ENCODE results near the gene SCN2B.

The SCN2B gene

DNA sequence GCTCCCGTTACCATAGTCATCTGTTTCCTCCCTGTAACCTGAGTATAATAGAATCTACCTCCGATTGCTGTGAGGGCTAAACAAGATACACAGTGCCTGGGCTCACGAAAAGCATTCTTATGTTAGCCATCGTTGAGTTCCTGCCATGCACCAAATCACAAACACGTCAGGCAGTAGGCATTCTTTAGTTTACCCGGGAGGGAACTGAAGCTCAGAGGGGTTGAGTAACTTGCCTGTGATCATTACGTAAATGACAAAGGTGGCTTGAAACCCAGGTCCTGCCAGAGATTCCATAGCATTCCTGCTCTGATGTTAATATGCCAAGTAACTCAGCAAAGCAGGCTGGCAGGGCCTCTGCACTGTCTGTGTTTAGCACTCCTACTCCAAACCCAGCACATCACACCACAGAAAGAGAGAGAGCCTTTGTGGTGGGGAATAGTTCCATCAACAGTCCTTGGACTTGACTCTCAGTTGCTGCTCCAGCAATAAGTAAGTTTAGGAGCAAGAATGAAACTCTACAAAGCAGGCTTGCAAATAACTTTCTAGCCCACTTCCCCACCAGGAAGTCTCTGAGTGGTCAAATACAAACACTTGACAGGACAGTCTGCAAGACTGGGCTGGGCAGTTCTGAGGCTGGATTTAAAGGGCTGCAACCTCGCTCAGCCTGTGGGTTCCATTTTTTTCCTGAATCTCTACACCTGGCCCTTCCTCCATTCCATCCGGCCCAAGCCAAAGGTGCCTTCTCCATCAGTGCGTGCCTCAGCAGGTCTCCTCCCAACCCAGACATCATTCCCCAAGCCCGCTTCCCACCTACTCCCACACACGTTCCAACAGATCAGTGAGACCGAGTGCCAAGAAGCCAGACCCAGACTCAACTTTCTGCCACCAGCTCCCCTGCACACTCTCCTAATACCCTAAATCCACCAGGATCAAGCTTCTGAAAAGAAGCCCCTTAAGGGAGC is 1.1 kb downstream of the SCN2B start:
- DNase-seq (ENCODE audit: low read depth in 2 of 2): no peak

- DNase-seq (ENCODE audit: low read depth in 2 of 2): no peak
These were observed 2.4 kb downstream of the SCN2B start for GRCh38 chr11:118174006-118174567.

DNA sequence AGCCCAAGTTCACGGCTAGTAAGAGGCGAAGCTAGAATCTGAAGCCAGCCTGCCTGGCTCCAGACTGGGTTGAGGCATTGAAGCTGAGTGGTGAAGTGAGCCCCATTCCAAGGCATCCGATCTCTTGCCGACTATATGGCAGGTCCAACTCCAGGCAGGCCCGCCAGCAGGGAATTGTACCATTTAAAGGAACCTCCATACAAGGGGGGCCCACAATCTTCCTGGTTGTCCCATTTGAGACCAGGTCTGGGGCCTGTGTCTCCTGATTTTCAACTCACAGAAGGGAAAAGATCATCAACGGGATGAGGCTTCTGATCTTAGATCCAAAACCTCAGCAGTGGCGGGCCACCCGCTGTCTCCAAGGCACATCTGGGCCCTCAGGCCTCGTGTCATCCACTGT is 4.1 kb downstream of the SCN2B start:
- no peak for DNase-seq (ENCODE audit: low read depth in 2 of 2)

DNA sequence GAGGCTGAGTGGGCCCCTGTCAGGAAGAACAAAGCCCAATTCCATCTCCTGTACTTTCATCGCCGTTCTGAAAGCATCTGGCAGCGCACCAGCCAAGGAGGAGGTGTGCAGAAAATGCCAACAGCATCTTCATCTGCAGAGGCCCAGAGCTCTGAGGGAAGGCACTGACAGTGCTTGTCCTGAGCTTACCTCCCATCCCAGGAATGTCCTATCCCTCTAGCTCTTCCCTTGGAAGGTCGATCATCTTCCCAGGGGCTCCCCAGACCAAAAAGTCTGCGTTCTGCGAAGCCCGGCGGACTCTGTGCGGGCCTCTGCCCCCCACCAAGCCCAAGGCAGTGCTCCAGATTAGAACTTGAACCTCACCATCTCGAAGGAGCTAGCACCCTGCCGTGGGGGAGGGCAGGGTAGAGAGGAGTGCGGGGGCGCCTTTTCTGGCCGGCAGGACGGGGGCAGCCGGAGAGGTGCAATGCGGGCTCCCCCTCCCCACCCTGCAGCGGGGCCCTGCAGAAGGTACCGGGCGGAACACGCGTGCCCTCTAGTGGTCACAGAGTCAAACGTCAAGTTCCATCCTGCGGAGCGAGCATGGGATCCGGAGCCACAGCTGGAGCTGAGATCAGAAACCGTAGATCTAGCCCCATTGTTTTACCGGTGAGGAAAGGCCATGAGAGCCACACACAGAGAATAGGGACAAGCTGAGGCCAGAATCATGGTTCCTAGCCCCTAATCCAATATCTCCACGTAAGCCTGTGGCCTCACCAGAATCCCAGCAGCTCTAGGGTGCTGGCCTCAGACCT is 5.0 kb downstream of the SCN2B start:
- DNase-seq (ENCODE audit: low read depth in 2 of 2): peak; percentile 56 to 68

DNA sequence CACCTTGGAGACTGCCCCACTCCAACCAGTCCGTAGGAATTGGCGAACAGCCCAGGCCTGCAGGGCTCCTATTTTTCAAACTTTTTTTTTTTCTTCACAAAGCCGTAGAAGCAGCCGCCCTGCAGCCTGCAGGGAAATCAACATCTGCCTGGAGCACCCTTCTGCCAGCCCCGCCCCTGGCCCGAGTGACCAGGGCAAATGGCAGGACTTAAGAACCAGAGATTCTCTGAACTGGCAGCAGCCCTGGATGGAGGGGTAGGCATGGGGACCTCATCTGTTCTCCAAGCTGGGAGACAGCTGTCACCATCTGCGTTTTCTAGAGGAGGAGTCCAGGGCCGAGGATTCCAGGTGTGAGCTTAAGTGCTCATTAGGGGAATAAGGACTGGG is 5.6 kb downstream of the SCN2B start:
- DNase-seq (ENCODE audit: low read depth in 2 of 2): no peak

DNA sequence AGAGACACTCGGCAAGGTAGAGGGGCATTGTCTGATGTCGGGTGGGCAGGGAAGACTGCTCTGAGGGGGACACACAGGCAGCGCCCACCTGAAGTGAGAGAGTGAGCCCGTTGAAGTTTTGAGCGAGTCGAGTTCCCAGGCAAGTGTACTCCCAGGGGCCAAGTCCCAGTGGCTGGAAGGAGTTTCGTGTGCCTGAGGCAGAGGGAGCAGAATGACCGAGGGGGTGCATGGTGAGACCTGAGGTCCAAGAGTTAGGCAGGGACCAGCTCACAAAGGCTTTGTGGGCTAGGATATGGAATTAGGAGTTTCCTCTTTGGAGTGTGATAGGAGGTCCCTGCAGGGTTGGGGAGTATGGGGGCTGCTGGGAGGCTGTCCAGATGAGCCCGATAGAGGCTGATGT is 6.2 kb downstream of the SCN2B start:
- no peak for DNase-seq (ENCODE audit: low read depth in 2 of 2)

GRCh38 chr11:118169300-118170140 is 6.9 kb downstream of the SCN2B start:
- no peak for DNase-seq (ENCODE audit: low read depth in 2 of 2)

DNA sequence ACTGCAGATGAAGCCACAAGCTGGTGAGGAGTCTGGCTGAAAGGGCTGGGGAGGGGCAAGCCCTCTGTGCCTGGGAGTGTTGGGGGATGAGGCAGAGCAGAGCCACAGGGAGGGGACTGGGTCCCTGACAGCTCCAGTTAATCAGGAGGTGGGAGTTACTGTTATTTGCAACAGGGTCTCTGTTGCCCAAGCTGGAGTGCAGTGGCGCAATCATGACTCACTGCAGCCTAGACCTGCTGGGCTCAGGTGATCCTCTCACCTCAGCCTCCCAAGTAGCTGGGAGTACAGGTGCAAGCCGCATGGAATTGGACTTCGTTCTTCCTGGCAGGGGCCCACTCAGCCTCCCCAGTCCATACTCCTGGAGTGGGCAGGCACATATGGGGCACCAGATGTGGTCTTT is 7.7 kb downstream of the SCN2B start:
- no peak for DNase-seq (ENCODE audit: low read depth in 2 of 2)

DNA sequence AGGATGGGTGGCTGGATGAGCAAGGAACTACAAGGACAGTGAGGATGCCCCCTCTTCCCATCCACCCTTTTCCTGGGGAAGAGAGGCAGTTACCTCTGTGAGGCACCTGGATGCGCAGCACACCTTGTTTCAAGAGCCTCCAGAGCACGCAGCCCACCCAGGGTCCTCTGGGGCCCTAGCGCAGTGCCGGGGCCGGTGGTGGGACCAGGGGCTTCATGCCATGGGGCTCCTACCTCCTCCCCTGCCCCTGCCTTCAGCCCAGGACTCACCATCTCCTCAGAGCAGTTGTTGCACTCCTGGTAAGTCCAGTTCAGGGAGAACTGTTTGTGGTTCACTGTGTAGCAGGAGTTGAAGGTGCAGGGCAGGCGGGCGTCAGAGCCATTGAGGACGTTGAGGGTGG is 8.1 kb downstream of the SCN2B start:
- no peak for DNase-seq (ENCODE audit: low read depth in 2 of 2)

DNA sequence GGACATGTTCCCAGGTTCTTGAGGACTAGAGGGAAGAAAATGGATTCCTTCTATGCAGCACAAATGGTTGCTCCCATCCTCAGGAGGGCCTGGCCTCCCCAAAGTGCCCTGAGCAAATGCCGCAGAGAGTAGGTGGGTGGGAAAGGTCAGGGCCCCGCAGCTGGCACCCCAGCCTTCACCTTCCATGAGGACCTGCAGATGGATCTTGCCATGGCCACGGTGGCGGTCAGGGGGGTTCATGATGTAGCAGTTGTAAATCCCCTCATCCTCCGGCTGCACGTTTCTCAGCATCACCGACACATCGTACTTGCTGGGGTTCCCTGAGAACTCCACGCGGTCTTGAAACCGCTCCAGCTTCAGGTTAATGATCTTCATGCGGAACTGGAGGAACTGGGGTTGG is 8.5 kb downstream of the SCN2B start:
- DNase-seq (ENCODE audit: low read depth in 2 of 2): no peak

DNA sequence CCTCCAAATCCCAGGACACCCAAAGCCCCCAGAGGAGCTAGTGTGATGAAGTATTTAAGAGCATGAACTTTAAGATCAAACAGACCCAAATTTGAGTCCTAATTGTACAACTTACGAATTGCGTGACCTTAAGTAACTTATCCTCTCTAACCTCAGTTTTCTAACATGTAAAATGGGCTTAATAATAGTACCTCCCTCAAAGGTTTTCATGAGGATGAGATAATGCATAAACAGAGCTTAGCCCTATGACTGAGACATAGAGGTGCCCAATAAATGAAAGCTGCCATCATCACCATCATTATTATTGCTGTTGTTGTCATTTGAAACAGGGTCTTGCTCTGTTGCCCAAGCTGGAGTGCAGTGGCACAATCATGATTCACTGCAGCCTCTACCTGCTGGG is 9.2 kb downstream of the SCN2B start:
- no peak for DNase-seq (ENCODE audit: low read depth in 2 of 2)

GRCh38 chr11:118166641-118167040 is 9.8 kb downstream of the SCN2B start:
- DNase-seq (ENCODE audit: low read depth in 2 of 2): no peak

DNA sequence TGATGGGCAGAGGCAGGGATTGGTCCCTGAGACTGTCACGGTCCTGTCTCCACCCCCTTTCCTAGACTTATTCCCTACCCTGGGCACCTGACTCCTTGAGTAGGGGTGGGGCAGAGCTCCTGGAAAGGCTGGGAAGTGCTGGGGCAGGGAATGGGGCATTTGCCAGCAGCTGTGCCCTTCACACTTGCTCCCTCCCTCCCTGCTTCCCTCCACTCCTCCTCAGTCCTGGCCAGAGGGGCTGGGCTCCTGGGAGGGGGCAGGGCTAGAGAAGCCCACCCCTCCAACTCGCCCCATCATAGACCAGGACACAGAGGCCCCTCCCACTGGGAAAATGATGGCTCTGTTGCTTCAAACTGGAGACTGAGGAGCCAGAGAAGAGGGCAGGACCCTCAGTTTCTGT is 11.6 kb downstream of the SCN2B start:
- DNase-seq (ENCODE audit: low read depth in 2 of 2): no peak

GRCh38 chr11:118163494-118163893 is 12.9 kb downstream of the SCN2B start:
- DNase-seq (ENCODE audit: low read depth in 2 of 2): no peak

- DNase-seq (ENCODE audit: low read depth in 2 of 2): no peak
These were observed 13.6 kb downstream of the SCN2B start for GRCh38 chr11:118162846-118163245.

- no peak for DNase-seq (ENCODE audit: low read depth in 2 of 2)
These were observed 14.7 kb downstream of the SCN2B start for GRCh38 chr11:118161786-118162185.

DNA sequence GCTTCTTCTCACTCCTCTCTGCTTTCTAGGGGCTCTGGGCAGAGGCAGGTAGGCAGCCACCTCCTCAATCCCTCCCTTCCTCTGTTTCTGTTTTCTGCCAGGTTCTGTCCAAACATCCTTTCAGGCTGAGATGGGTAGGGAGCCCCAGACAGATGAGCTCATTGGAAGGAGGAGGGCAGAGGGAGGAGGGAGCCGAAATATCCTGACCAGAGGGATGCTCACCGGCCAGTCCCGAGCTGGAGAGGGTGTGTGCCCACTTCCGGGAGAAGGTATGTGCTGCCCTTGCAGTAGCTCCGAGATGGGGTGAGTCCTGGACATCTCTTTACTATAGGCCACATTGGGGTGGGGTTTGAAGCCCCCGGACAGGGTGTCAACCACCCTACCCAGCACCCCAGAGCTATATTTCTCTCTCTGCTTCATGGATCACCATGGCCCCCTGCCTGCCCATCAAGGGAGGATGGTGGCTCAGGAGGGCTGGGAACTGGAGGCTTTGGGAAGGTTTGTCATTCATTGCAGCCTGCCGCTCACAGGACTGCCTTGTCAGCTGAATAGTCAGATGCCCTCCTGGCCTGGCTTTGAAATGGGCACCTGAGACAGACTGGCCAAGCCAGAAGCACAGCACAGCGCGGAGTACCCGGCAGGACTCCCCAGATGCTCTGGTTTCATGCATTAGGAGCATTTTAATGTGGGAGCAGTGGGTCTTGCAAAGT is 19.1 kb downstream of the SCN2B start:
- no peak for DNase-seq (ENCODE audit: low read depth in 2 of 2)

DNA sequence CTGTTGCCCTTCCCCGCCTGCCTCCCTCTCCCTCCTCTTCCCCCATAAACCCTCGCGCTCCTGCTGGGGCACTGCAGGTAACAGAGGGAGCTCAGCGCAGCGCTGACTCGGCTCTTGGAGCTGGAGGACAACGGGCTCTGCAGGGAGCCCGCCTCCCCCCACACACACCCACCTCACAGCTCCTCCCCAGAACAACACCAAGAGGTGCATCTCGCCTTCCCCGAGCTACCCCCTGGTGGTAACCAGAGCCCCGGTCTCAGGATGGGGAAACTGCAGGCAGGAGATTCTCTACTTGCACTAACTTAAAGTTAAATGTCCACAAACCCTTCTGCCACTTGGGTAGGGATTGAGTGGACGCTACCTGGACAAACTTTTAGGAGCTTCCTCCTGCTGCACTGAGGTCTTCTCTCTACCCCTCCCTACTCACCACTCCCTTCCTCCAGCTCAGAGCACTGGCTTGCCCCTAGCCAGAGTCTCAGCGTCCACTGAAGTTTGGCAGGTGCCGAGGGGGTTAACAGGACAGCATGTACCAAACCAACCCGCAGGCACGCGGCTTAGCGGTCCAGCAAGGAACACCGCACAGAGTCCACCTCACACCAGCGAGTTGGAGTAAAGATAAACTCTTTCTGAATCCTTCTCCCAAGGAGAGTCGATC is 19.8 kb downstream of the SCN2B start:
- DNase-seq (ENCODE audit: low read depth in 2 of 2): no peak

- no peak for DNase-seq (ENCODE audit: low read depth in 2 of 2)
These were observed 20.5 kb downstream of the SCN2B start for GRCh38 chr11:118155776-118156530.

GRCh38 chr11:118154641-118155040 is 21.8 kb downstream of the SCN2B start:
- no peak for DNase-seq (ENCODE audit: low read depth in 2 of 2)

Data from stimulated activated CD4-positive, alpha-beta T cell treated with anti-CD3 and anti-CD28 coated beads, Interleukin-15, amount 100 ng/mL, for 48 hours (primary cell).